Activated CD8-positive, alpha-beta memory T cell treated with anti-CD3 and anti-CD28 coated beads, Interleukin-2, amount 10 ng/mL, durations not matched to agents 7 days and 5 days (primary cell): ENCODE data around the gene PEX13. TPM values are rescaled to one million over a fixed set of nuclear protein-coding genes. Genes with fewer than 3 reads are reported as not detected.
"Not testable (repeated sequence)": the region's sequence is repeated elsewhere in the genome, so short reads cannot be mapped to it uniquely, and the experiment has no call there.

Source experiments
- ATAC-seq: fragments of 150-1000 bp; cut with Tn5 transposase; one replicate; pipeline ENCODE4 v1.10.0; 2021; ENCODE audit warnings: moderate library complexity
- CTCF ChIA-PET: fragments of 350-600 bp; sonication (Branson Sonifier 250); formaldehyde crosslinking; loops from one replicate; lab custom pipeline; 2021; ENCODE audit warnings: antibody characterized with exemption; lab: Charles Lee
- DNase-seq: peaks from one replicate; pipeline ENCODE4 v3.0.0-alpha.2; 2020
- H3K27ac Mint-ChIP-seq: one replicate; pipeline ENCODE4 v1.8.0; 2021; ENCODE audit warnings: mild to moderate bottlenecking, mixed read lengths
- H3K27me3 Mint-ChIP-seq: one replicate; pipeline ENCODE4 v1.8.0; 2021; ENCODE audit warnings: mixed read lengths
- H3K36me3 Mint-ChIP-seq: one replicate; pipeline ENCODE4 v1.8.0; 2021; ENCODE audit warnings: mild to moderate bottlenecking, mixed read lengths
- H3K4me1 Mint-ChIP-seq: one replicate; pipeline ENCODE4 v1.8.0; 2021; ENCODE audit warnings: mixed read lengths
- H3K4me3 Mint-ChIP-seq: one replicate; pipeline ENCODE4 v1.8.0; 2021; ENCODE audit warnings: mild to moderate bottlenecking, moderate library complexity, mixed read lengths
- H3K9me3 Mint-ChIP-seq: one replicate; pipeline ENCODE4 v1.8.0; 2022; ENCODE audit warnings: low read depth, mixed read lengths
- total RNA-seq, 2 experiments: library from RNA; stranded (reverse); gene quantifications; one replicate each; pipeline ENCODE4 v1.2.3, GENCODE V29; 2021

PEX13 gene
- total RNA-seq, 2 experiments from 2014 or later: 19.4 to 21.8 TPM

DNA sequence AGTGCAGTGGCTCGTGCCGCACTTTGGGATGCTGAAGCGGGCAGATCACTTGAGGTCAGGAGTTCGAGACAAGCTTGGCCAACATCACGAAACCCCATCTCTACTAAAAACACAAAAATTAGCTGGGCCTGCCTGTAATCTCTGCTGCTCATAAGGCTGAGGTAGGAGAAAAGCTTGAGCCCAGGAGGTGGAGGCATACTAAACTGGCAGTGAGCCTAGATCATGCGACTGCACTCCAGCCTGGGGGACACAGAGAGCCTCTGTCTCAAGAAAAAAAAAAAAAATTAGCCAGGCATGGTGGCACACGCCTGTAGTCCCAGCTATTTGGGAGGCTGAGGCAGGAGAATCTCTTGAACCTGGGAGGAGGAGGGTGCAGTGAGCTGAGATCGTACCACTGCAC lies 29.9 kb upstream of the PEX13 start:
- CTCF ChIA-PET, DNase-seq, ATAC-seq, H3K9me3 Mint-ChIP-seq, H3K27me3 Mint-ChIP-seq, H3K4me1 Mint-ChIP-seq, H3K4me3 Mint-ChIP-seq, H3K27ac Mint-ChIP-seq: not testable (repeated sequence)
- H3K36me3 Mint-ChIP-seq: peaks cover 28% of the 10 kb centered on the region

DNA sequence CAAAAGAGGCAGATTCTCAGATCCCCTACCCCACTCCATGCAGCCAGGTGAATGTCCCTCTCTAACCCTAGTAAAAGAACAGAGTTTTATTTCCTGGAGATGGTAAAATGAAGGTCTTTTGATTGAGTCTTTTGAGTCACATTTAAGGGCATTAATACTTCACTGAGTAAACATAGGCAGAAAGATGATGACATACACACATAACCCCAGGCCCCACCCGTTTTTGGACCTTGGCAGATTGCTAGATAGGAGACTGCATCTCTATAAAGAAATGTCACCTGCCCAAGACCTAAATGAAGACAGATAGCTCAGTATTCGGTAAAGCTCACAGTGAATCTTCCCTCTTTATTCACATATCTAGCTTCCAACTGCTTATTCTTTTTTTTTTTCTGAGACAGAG lies 28.3 kb upstream of the PEX13 start:
- CTCF ChIA-PET: interaction anchor here (1.2 to 1.8 kb wide), 2 partner anchors 9 to 184 kb away, joined by 4 to 10 read pairs; no protein-coding TSS in a partner anchor

DNA sequence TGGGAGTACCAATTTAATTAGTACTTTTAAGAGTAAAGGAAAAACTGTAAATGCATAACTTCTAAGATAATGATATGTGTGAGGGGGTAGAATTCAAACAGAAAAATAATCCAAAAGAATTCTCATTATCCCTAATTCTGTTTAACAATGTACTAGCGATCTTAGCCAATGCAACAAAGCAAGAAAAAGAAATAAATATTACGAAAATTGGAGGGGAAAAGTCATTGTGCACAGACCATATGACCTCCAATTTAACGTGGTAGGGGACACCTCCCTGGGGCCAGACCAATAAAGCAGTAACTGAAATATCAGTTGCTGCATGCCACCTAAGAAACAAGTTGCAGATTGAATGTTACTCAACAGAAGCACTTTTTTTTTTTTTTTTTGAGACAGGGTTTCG lies 25.9 kb upstream of the PEX13 start:
- DNase-seq (no peak), ATAC-seq (no peak)
- Mint-ChIP-seq H3K27me3 (no peaks in the 10 kb centered on the region), H3K9me3 (peaks cover 7% of the 10 kb centered on the region), H3K4me1 (peaks cover 14% of the 10 kb centered on the region), H3K27ac (no peak overlapping the region), H3K36me3 (peaks cover 34% of the 10 kb centered on the region), H3K4me3 (no peak overlapping the region)
- CTCF ChIA-PET: interaction anchor here (0.7 to 3.8 kb wide), 3 partner anchors 16 to 283 kb away, joined by 3 to 14 read pairs (median 3); no protein-coding TSS in a partner anchor

More for the DNA sequence above, 28.3 kb upstream of the PEX13 start:
- Mint-ChIP-seq H3K27me3 (no peaks in the 10 kb centered on the region), H3K4me3 (no peak overlapping the region), H3K27ac (peak overlapping the region; percentile 4), H3K9me3 (peaks cover 7% of the 10 kb centered on the region), H3K36me3 (peaks cover 32% of the 10 kb centered on the region), H3K4me1 (peaks cover 14% of the 10 kb centered on the region)
- no peak for ATAC-seq
- no peak for DNase-seq

DNA sequence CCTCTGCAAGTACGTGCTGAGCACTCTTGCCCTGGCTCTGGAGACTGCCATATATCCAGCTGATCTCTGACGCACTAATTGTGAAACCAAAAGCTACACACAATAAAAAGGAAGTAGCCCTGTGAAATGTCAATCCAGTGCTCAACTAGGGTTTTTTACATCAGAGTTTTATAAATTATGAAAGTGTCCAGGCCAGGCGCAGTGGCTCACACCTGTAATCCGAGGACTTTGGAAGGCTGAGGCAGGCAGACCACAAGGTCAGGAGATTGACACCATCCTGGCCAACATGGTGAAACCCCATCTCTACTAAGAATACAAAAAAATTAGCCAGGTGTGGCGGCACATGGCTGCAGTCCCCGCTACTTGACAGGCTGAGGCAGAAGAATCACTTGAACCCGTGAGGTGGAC lies 24.5 kb upstream of the PEX13 start:
- Mint-ChIP-seq H3K9me3 (peaks cover 7% of the 10 kb centered on the region), H3K27ac (peak overlapping the region; percentile 90), H3K36me3 (peaks cover 32% of the 10 kb centered on the region), H3K4me3 (peak overlapping the region; percentile 58), H3K4me1 (peaks cover 14% of the 10 kb centered on the region), H3K27me3 (no peaks in the 10 kb centered on the region)
- CTCF ChIA-PET: interaction anchor here (1.1 to 3.8 kb wide), 5 partner anchors 17 to 285 kb away, joined by 3 to 14 read pairs (median 5); partner anchors contain the start of genes PAPOLG and REL
- ATAC-seq (peak; percentile 99), DNase-seq (peak; percentile 51)

DNA sequence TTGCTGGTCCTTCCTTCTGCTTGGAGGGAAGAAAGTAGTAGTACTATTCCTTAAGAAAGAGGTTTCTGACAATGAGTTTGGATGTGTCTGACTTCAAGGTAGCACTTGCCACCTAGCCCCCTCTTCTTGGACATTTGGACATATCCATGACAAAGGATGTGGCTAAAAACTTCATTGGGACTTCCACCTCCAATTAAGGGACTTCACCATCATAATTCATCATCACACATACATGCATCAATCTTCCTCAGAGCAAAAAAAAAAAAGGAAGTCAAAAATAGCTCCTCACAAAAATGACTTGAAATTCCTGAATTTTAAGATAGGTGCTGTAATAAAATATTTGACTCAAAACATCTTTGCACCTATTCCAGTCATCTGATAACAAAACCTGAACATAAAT lies 23.4 kb upstream of the PEX13 start:
- no peaks in the 10 kb centered on the region for H3K27me3 Mint-ChIP-seq
- H3K4me1 Mint-ChIP-seq: peaks cover 14% of the 10 kb centered on the region
- H3K36me3 Mint-ChIP-seq: peaks cover 29% of the 10 kb centered on the region
- no peak overlapping the region for H3K4me3 Mint-ChIP-seq
- H3K9me3 Mint-ChIP-seq: peaks cover 7% of the 10 kb centered on the region
- no peak overlapping the region for H3K27ac Mint-ChIP-seq
- no peak for ATAC-seq
- CTCF ChIA-PET: interaction anchor here (0.6 to 3.8 kb wide), 4 partner anchors 112 to 286 kb away, joined by 3 to 14 read pairs (median 6); partner anchors contain the start of genes PAPOLG and REL
- no peak for DNase-seq

DNA sequence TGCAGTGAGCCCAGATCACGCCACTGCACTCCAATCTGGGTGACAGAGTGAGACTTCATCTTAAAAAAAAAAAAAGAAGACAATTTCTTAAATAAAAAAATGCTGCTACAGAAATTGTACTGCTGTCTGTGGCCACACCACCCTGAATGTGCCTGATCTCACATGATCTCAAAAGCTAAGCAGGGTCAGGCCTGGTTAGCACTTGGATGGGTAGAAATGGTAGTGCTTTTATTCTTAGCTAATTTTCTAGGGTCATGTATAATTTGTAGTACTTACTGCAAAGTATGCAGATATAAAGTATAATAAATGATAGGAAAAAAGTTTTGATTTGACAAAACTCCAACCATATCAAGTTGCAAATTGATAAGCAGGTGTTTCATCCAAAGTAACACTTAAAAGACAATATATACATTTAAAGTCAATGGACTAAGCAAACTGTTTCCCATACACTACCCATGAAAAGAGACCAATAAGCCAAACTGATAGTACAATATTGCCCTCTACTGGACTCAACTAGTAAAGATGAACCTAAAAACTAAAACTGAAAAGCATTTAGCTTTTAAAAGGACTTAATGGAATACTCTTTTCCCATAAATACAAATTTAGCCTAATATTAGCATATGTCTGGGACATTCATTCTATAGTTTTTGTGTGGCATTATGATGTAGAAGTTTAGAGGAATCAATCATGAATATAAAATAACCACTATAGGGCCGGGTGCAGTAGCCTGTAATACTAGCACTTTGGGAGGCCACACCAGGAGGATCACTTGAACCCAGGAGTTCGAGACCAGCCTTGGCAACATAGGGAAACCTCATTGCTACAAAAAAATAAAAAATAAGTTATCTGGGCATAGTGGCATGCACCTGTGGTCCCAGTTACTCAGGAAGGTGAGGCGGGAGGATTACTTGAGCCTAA lies 18.6 kb upstream of the PEX13 start:
- no peaks in the 10 kb centered on the region for H3K27me3 Mint-ChIP-seq

DNA sequence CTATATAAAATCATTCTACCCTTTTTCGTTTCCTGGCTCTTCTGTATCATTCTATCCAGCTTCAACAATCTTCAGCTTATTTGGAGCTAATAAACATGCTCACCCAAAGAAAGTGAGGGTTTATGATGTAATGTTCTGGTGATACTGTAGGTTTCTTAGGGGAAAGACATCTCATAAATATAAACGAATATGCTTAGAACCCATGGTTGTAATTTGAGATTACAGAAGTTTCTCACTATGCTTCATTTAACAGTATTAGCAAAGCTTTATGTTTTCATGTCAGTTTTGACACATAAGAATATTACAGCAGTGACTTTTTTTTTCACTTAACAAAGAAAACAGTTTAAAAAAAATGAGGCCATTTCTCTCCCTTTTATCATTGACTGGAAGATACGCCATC lies 11.8 kb upstream of the PEX13 start:
- ATAC-seq: no peak
- Mint-ChIP-seq H3K9me3 (no peaks in the 10 kb centered on the region), H3K36me3 (peaks cover 3% of the 10 kb centered on the region), H3K4me3 (no peak overlapping the region), H3K27ac (no peak overlapping the region), H3K27me3 (no peaks in the 10 kb centered on the region), H3K4me1 (no peaks in the 10 kb centered on the region)
- CTCF ChIA-PET: interaction anchor here (1.0 to 1.3 kb wide), 2 partner anchors 11 to 186 kb away, joined by 3 to 4 read pairs; no protein-coding TSS in a partner anchor
- DNase-seq: no peak

More for the DNA sequence above, 18.6 kb upstream of the PEX13 start:
- CTCF ChIA-PET: interaction anchor here (0.6 to 4.8 kb wide), 35 partner anchors 9 to 323 kb away, joined by 3 to 61 read pairs (median 4); no protein-coding TSS in a partner anchor
- ATAC-seq: peak; percentile 69
- no peak for DNase-seq
- H3K4me3 Mint-ChIP-seq: no peak overlapping the region
- H3K27ac Mint-ChIP-seq: no peak overlapping the region
- H3K9me3 Mint-ChIP-seq: no peaks in the 10 kb centered on the region
- H3K36me3 Mint-ChIP-seq: peaks cover 2% of the 10 kb centered on the region
- peaks cover 4% of the 10 kb centered on the region for H3K4me1 Mint-ChIP-seq

DNA sequence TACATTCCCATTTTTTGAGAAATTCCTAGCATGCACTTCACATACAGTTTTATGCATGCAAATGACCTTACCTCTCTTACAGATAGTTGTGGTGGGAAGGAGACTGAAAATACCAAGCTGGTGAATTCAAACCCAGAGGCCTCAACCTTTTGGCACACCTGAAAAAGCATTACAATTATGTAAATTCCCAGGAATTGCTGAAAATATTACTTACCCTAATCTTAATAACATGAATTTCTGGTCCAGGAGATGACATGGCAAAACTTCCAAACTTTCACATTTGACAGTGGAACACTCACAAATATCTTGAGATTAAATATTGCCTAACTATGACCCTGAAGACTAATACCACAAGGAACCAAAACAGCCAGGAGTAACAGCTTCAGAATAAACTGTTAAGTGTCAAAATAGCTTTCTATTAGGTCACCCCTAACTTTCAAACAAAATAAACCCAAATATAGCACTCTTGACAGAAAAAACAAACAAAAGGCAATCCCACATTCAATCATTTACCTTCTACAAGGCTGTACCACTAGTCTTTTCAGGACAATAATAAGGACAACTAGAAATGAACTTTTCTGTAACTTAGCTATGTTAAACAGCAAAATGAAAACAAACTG lies 10.9 kb upstream of the PEX13 start:
- DNase-seq: no peak
- CTCF ChIA-PET: interaction anchor here (1.1 to 1.3 kb wide), 2 partner anchors 139 to 299 kb away, joined by 3 to 5 read pairs; no protein-coding TSS in a partner anchor
- H3K27me3 Mint-ChIP-seq: no peaks in the 10 kb centered on the region
- H3K4me1 Mint-ChIP-seq: no peaks in the 10 kb centered on the region
- peaks cover 3% of the 10 kb centered on the region for H3K36me3 Mint-ChIP-seq
- no peak overlapping the region for H3K4me3 Mint-ChIP-seq
- no peak for ATAC-seq
- no peak overlapping the region for H3K27ac Mint-ChIP-seq
- no peaks in the 10 kb centered on the region for H3K9me3 Mint-ChIP-seq

DNA sequence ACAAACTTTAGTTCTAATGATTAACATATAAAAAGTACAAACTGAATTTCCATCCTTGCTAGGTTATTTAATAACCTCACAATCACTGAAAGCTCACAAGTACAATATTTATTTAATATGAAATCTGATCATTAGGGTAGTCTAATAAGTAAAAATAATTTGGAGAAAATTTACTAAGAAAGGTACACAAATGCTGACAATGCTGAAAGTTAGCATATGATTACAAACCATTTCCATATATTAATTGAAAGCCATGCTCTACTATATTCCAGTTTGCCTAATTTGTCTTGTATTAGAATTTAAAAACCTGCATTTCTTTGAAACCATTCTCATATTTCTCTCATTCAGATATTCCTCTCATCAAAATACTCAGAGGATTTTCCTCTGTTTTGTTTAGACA lies 8.2 kb upstream of the PEX13 start:
- no peak overlapping the region for H3K4me3 Mint-ChIP-seq
- CTCF ChIA-PET: no interaction called here
- DNase-seq (no peak), ATAC-seq (no peak)
- no peaks in the 10 kb centered on the region for H3K27me3 Mint-ChIP-seq
- H3K36me3 Mint-ChIP-seq: peaks cover 7% of the 10 kb centered on the region
- H3K27ac Mint-ChIP-seq: no peak overlapping the region
- H3K4me1 Mint-ChIP-seq: peaks cover 12% of the 10 kb centered on the region
- H3K9me3 Mint-ChIP-seq: no peaks in the 10 kb centered on the region

DNA sequence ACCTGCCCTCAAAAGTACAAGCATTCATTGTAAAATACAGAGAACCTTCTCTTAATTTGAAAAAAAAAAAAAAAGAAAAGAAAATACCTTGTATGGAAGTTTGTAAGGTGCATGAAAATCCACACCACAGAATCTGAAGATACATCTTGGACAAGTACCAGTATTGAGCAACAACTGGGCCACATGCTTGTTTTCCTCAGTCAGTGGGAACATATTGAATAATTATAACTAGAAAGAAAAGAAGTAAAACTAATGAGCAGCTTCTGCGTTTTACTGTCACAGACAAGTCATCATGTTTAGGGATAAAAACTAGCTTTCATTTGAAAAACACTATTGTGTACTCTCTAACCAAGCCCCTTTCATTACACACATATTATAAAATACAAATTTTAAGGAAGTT lies 5.8 kb upstream of the PEX13 start:
- peaks cover 7% of the 10 kb centered on the region for H3K36me3 Mint-ChIP-seq
- no peak overlapping the region for H3K27ac Mint-ChIP-seq
- ATAC-seq (no peak), DNase-seq (no peak)
- H3K27me3 Mint-ChIP-seq: no peaks in the 10 kb centered on the region
- peaks cover 28% of the 10 kb centered on the region for H3K4me1 Mint-ChIP-seq
- H3K9me3 Mint-ChIP-seq: no peaks in the 10 kb centered on the region
- CTCF ChIA-PET: interaction anchor here (0.8 to 1.9 kb wide), 2 partner anchors 13 to 14 kb away, joined by 3 to 4 read pairs; no protein-coding TSS in a partner anchor
- H3K4me3 Mint-ChIP-seq: no peak overlapping the region

DNA sequence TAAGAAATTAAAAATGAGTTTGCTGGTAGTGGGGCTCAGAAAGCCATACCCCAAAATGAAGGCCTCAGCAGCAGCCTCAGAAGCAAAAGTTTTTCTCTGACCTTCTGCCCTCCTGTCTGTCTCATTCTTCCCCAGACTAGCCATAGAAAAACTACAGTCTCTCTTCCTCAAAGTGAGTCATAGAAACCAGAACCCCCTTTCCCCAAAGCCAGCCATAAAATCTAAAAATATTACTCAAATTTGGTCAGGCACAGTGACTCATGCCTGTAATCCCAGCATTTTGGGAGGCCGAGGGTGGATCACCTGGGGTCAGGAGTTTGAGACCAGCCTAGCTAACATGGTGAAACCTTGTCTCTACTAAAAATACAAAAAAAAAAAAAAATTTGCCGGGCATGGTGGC lies 5.2 kb upstream of the PEX13 start:
- DNase-seq, H3K36me3 Mint-ChIP-seq, H3K9me3 Mint-ChIP-seq, ATAC-seq, H3K27ac Mint-ChIP-seq, H3K27me3 Mint-ChIP-seq, H3K4me3 Mint-ChIP-seq: not testable (repeated sequence)
- CTCF ChIA-PET: interaction anchor here (0.8 to 1.9 kb wide), 2 partner anchors 13 to 14 kb away, joined by 3 to 4 read pairs; no protein-coding TSS in a partner anchor
- peaks cover 29% of the 10 kb centered on the region for H3K4me1 Mint-ChIP-seq

DNA sequence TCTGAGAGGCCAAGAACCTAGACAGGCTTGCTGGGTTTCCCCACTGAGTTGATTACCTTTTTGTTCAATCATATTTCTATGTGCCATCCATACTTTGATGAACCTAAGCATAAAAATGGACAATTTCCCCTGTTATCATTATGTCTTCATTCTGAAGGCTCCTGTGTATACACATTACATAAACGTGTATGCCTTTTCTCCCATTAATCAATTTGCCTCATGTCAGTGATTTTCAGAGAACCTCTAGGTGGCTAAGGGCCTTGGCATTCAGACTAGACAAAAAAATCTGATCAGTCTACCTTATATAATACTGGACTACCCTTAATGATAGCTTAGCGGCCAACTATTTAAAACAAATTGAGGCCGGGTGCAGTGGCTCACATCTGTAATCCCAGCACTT lies 4.1 kb upstream of the PEX13 start:
- no peak for ATAC-seq
- Mint-ChIP-seq H3K36me3 (peaks cover 7% of the 10 kb centered on the region), H3K4me3 (no peak overlapping the region), H3K9me3 (no peaks in the 10 kb centered on the region), H3K27ac (no peak overlapping the region), H3K4me1 (peaks cover 32% of the 10 kb centered on the region), H3K27me3 (no peaks in the 10 kb centered on the region)
- DNase-seq: no peak
- CTCF ChIA-PET: no interaction called here

DNA sequence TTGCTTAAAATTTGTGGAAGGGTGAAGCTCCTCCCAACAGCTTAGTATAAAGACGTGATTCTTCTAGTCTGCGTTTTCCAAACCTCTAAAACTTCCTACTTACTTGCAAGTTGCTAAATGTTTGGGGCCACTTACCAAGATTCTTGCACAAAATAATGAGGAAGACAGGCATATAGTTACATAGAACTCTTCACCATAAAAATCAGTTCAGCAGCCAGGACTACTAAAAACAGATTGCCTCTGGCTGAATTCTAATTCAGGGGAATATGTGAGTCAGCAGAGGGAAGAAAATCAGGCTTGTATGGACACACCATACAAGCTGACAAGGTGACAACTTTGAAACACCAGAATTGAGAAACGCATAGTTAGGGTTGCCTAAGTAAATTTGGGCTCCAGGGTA lies 2.8 kb upstream of the PEX13 start:
- H3K4me1 Mint-ChIP-seq: peaks cover 44% of the 10 kb centered on the region
- no peak overlapping the region for H3K27ac Mint-ChIP-seq
- no peaks in the 10 kb centered on the region for H3K27me3 Mint-ChIP-seq
- H3K36me3 Mint-ChIP-seq: peaks cover 5% of the 10 kb centered on the region
- H3K4me3 Mint-ChIP-seq: no peak overlapping the region
- DNase-seq (no peak), ATAC-seq (no peak)
- H3K9me3 Mint-ChIP-seq: no peaks in the 10 kb centered on the region
- CTCF ChIA-PET: no interaction called here
